GM19099 (cell line): Measurements from ENCODE around the gene CD6.

Experiments
- POLR2A ChIP-seq: IDR thresholded peaks from 3 replicates; pipeline ENCODE4 v1.6.1; 2011; ENCODE audit warnings: low read depth; ENCODE audit not compliant: insufficient read length; ENCODE audit errors: extremely low read depth

CD6 gene

DNA sequence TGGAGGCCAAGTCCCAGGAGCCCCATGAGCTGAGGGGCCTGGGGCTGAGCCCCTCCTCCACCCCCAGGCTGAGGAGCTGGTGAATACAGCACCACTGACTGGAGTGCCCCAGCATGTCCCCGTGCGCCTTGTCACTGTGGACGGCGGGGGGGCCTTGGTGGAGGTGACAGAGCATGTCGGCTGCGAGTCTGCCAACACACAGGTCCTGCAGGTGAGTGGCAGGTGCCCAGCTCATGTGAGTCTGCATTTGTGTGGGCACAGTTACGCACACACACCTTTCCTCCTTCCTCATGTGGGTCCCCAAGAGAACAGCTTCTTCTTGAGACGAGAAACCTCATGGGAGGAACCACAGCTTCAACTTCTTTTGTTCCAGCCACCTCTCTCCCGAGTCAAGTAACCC lies 39.6 kb upstream of the CD6 start:
- TF ChIP-seq POLR2A: no peak

DNA sequence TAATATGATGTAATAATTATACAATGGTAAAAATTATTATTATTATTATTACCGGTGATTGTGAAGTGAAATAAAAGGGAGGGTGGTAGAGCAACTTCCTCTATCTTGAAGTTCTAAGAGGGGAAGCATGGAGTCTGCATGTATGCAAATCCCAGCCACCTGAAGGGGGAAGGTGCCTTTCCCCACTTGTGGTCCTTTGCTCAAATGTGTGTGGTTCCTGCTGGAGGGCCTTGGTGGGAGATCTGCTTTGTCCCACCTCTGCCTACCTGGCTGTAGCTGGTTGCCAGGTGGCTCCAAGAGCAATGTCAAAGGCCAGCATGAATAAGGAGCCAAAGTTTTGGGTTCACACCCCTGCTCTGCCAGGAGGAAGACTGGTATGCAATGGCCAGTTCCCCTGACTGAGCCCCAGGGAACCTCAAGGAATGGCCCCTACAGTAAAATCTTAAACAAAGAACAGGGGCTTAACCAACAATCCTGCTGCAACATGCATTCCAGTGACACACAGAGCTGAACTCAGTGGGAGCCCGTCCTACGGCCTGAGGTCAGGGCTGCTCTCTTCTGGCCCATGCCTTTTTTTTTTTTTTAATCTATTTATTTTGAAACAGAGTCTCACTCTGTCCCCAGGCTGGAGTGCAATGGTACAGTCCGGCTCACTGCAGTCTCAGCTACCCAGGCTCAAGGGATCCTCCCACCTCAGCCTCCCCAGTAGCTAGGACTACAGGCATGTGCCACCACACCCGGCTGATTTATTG lies 38.7 kb upstream of the CD6 start:
- TF ChIP-seq POLR2A: no peak

DNA sequence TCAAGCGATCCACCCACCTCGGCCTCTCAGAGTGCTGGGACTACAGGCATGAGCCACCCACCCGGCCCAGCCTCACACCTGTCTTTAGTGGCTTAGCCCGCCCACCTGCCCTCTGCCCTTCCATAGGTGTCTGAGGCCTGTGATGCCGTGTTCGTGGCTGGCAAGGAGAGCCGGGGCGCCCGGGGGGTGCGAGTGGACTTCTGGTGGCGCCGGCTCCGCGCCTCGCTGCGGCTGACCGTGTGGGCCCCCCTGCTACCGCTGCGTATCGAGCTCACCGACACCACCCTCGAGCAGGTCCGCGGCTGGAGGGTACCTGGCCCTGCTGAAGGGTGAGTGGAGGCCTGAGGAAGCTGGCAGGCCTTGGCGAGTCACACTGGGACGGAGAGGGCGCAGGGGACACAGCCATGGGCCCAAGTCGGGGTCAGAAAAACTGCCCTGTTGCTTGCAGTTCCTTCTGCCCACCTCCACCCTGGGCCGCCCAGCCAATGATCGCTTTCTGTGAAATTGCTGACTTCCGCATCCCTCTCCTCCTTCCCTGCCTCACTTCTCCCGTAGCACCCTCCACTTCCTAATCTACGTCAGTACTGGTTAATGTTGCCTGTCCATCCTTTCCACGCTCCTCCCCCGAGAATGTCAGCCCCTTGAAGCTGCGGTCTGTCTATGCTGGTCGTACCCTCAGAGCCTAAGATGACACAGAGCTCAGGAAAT lies 37.9 kb upstream of the CD6 start:
- peak; percentile 14 for TF ChIP-seq POLR2A

DNA sequence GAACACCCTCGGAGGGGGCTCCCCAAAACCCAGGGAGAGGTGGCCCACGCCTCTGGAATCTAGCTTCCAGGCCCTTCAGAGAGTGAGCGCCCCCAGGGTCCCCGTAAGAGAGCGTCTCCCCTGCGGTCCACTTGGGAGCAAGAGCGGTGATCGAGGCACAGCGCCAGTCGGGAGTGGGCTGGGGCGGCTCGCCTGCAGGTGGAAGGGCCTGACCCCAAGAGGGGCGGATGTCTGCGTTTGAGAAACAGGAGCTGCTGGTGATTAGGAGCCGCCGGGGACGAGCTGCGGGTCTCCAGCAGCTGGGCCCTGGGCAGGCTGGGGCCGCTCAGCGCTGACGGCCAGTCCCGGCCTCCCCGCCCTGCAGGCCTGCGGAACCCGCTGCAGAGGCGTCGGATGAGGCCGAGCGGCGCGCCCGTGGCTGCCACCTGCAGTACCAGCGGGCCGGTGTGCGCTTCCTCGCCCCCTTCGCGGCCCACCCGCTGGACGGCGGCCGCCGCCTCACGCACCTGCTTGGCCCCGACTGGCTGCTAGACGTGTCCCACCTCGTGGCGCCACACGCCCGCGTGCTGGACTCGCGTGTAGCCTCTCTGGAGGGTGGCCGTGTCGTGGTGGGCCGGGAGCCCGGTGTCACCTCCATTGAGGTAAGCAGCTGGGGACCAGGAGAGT lies 37.2 kb upstream of the CD6 start:
- TF ChIP-seq POLR2A: no peak

DNA sequence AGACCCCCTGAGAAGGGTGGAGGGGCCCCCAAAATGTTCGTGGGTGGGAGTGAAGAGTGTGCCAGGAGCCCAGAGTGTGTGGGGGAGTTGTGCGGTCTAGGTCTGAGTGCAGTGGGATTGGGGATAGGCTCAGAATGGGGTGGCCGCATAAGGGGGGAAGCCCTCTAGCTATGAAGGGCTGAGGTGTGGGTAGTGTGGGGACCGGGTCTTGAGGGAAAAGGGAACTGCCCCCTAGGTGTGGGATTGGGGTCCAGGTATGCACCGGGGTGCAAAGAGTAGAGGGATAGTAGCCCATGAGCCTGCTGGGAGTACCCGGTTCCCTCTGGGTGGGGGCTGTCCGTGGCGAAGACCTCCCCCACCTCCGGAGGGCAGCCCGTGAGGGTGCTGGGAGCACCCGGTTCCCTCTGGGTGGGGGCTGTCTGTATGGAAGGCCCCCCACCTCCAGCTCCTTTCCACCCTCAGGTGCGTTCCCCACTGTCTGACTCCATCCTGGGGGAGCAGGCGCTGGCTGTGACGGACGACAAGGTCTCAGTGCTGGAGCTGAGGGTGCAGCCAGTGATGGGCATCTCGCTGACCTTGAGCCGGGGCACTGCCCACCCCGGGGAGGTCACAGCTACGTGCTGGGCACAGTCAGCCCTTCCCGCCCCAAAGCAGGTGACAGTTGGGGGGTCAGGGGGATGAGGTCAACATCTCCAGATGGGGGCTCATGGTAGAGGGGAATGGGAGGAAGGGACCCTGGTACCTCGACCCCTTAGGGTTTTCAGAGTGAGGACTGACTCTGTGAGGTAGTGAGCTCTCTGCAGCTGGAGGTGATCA lies 36.5 kb upstream of the CD6 start:
- TF ChIP-seq POLR2A: peak; percentile 37

DNA sequence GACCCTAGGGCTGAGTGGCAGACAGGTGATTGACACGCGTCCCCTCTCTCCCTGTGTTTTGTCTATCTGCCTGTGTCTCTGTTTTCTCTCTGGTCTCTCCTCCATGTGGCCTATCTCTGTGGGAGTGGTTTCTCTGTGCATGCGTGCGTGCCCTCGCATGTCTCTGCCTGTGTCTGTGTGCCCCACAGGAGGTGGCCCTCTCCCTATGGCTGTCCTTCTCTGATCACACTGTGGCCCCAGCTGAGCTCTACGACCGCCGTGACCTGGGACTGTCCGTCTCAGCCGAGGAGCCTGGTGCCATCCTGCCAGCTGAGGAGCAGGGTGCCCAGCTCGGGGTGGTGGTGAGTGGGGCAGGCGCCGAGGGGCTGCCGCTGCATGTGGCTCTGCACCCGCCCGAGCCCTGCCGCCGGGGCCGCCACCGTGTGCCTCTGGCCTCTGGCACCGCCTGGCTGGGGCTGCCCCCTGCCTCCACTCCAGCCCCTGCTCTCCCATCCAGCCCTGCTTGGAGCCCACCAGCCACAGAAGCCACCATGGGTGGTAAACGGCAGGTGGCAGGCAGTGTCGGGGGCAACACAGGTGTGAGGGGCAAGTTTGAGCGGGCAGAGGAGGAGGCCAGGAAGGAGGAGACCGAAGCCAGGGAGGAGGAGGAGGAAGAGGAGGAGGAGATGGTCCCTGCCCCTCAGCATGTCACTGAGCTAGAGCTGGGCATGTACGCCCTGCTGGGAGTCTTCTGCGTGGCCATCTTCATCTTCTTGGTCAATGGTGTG lies 35.6 kb upstream of the CD6 start:
- TF ChIP-seq POLR2A: no peak

DNA sequence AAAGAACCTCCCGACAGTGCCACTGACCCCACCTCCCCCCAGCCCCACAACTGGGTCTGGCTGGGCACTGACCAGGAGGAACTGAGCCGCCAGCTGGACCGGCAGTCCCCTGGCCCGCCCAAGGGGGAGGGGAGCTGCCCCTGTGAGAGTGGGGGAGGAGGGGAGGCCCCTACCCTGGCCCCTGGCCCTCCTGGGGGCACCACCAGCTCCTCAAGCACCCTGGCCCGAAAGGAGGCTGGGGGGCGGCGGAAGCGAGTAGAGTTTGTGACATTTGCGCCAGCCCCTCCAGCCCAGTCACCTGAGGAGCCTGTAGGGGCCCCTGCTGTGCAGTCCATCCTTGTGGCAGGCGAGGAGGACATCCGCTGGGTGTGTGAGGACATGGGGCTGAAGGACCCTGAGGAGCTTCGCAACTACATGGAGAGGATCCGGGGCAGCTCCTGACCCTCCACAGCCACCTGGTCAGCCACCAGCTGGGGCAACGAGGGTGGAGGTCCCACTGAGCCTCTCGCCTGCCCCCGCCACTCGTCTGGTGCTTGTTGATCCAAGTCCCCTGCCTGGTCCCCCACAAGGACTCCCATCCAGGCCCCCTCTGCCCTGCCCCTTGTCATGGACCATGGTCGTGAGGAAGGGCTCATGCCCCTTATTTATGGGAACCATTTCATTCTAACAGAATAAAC lies 34.9 kb upstream of the CD6 start:
- no peak for TF ChIP-seq POLR2A

DNA sequence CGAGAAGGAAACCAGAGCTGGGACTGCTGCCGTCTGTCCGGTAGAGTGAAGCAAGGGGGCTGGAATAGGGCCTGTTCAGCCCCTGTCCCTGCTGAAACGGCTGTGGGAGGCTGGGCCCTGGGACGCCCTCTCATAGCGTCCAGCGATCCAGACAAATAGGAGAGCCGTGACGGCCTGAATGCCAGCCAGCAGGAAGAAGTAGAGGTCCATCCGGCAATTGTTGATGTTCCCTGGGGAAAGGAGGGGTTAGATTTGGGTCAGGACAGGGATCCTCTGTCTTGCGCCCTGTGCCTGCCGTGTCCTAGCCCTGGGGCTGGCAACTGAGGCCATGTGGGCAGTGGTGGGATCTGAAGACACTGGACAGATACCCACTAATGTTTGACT lies 34.3 kb upstream of the CD6 start:
- no peak for TF ChIP-seq POLR2A

DNA sequence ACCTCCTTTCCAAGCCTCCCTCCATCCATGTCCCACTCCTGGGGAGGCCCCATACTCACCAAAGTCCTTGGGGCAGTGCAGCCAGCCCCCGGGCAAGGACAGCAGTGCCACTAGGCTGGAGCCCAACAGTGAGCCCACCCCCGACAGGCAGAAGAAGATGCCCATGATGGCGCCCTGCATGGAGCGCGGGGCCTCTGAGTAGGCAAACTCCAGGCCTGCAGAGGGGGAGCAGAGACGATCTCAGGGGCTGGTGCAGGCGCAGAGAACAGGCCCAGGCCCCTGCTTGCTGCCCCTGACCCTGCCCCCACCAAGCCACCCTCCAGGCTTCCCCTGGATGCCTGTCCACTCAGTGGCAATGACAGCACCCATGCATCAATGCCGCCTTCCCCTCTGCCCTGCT lies 33.7 kb upstream of the CD6 start:
- TF ChIP-seq POLR2A: no peak

DNA sequence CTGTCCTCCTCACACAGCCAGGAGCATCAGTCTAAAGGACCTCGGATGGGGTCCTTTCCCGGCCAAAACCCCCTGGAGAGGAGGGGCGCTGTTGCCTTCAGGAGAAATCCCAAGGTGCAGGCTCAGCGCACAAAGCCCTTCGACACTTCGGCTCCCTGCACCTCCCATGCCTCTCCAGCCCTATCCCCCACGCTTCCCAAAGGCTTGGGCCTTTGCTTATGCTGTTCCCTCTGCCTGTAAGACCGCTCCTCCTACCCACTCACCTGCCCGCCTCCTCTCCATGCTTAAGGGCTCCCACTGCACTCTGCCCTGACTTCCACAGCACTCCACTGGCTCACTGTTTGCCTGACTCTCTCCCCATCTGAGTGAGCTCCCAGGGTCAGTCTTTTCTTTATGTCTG lies 33.0 kb upstream of the CD6 start:
- TF ChIP-seq POLR2A: no peak

DNA sequence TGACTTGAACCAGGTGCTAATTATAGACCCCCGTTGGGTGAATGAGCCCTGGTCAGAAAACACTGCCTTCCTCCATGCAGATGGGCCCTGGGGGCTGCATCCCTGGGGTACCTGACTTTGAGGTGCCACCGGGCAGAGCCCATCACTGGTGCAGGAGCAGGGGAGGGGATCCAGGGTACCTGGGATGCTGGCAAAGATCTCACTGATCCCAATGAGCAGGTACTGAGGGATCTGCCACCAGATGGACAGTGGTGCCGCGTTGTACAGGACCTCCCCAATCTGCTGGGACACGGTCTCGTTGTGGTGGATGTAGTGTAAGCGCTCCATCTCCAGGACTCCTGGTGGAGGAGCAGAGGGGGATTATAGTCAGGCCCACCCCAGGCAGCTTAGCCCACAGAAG lies 32.2 kb upstream of the CD6 start:
- TF ChIP-seq POLR2A: no peak

DNA sequence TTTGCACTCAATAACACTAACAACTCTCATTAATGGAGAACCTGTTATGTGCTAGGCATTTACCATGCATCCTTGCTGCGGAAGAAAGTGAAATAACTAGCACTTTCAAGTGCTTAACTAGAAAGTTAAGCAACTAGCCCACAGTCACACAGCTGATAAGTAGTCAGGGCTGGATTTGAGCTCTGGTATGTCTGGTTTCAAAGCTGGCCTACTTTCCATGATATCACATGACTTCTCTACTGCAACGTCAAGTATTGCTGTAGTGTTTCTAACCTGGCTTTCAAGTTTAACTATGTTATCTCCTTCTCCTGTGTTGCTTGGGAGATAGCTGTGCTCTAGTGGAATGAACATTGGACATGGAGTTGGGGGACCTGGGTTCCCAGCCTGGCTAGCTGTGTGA lies 31.6 kb upstream of the CD6 start:
- TF ChIP-seq POLR2A: no peak

DNA sequence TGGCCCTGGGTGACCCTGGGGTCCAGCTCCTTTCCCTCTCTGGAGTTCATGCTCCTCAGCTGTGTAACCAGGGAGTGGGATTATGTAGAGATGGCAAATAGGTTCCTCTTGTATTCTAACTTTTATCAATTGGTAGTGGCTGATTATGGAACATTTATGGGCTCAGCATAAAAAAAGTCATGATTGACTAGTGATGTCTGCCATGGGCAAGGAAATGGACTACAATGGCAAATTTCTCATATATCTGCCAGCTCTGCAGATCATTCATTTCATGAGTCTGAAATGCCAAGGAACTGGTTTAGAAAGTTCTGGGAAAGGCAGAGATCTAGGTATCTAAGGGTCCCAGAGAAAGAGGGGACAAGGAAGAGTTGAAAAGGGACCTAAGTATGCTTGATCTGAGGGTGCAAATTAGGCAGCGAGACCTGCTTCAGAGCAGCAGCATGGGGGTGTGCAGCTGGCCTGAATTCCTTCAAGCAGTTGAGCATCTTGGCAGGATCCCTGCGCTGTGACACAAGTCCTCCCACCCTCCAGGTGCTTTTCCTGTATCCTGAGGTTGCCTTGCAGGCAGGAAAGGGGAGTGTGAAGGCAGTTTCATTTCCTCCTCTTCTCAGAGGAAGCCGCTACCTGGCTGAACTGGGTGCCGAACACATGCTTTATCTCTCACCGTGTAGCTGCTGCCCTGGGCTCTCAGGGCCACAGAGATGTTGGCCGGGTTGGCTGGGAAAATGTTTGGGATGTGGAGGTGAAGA lies 29.9 kb upstream of the CD6 start:
- no peak for TF ChIP-seq POLR2A
